Ectodermal cell (in vitro differentiated cells): ENCODE data around the gene INPP4B.
"Not testable (repeated sequence)": the region's sequence is repeated elsewhere in the genome, so short reads cannot be mapped to it uniquely, and the experiment has no call there.

Source experiments
- H3K27ac ChIP-seq: 2 replicates; pipeline ENCODE4 v1.7.0; 2013; ENCODE audit warnings: mild to moderate bottlenecking, low read depth, low read length; ENCODE audit not compliant: insufficient read depth, poor library complexity, severe bottlenecking
- H3K27me3 ChIP-seq: 2 replicates; pipeline ENCODE4 v1.7.0; 2013; ENCODE audit warnings: mild to moderate bottlenecking, low read length; ENCODE audit not compliant: insufficient read depth, control insufficient read depth, poor library complexity, severe bottlenecking
- H3K36me3 ChIP-seq: one replicate; pipeline ENCODE4 v1.7.0; 2013; ENCODE audit warnings: low read length; ENCODE audit not compliant: control insufficient read depth, insufficient read depth
- H3K4me1 ChIP-seq: one replicate; pipeline ENCODE4 v1.7.0; 2013; ENCODE audit warnings: low read length; ENCODE audit not compliant: control insufficient read depth, insufficient read depth
- H3K4me3 ChIP-seq: 2 replicates; pipeline ENCODE4 v1.7.0; 2013; ENCODE audit warnings: low read depth, low read length, control low read depth; ENCODE audit not compliant: insufficient read depth
- H3K9me3 ChIP-seq: 2 replicates; pipeline ENCODE4 v1.7.0; 2013; ENCODE audit warnings: mild to moderate bottlenecking, low read length, moderate library complexity; ENCODE audit not compliant: control insufficient read depth
- WGBS, 2 experiments: methylation state at CpG; one replicate each; pipeline ENCODE4 v1.1.7; 2013; ENCODE audit warnings: missing lambda C conversion rate in 2 of 2; 5-methylcytosine and 5-hydroxymethylcytosine counted together

Gene INPP4B

DNA sequence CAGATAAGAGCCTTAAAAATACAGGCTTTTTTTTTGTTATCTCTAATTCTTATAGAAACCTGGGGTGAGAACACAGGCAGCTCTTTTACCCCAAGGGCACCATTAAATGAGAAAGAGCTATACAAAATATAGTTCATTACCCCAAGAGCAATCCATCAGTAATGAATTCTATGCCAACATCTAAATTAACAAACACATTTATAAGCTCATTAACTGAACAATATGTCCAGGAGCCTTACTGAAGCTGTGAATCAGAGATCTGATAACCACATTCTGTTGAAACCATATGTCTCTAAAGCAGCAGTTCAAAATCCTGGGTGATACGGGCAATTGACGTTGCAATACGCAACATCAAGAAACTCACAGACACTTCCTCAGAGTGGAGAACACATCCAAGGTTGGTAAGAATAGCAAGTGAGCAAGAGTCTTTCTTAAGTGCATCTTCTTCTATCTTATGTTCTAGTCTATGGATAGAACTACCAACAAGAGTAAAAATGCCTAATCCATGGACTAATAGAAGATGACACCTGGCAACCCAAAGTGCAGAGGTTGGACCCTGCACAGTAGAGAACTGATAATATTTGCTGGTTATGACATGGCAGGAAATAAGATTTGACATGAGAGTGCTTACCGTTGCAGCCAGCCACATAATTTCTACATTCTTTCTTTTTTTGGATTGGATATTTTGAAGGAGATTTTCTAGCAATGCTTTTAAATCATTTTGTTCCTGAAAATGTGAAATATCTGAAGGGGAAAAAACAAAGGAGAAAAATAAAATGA lies 760.4 kb downstream of the INPP4B start:
- no peak overlapping the region for H3K27ac ChIP-seq
- 98 to 100% methylated on average over 3 to 4 of the region's 4 CpGs for WGBS, 2 experiments
- no peaks in the 10 kb centered on the region for H3K27me3 ChIP-seq
- no peaks in the 10 kb centered on the region for H3K9me3 ChIP-seq
- H3K4me3 ChIP-seq, result no peak overlapping the region
- H3K4me1 ChIP-seq, result no peaks in the 10 kb centered on the region
- no peaks in the 10 kb centered on the region for H3K36me3 ChIP-seq

DNA sequence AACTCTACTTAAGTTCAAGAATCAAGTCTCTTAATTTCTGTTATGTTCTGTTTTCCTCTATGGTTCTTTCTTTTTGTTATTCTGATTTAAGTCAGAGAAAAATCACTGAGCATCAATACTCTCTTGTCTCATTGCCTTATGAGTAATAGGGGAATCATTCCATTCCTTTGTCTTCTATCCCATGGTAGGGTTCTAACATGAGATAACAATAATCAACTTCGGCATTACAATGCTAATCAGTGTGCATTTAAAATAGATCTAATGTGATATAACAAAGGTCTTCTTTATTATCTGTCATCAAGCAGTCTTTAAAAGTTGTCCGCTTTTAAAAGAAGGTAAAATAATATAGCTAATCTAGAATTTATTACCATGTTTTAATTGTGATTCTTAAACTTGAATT lies 762.8 kb downstream of the INPP4B start:
- no peak overlapping the region for H3K4me3 ChIP-seq
- H3K4me1 ChIP-seq, result no peaks in the 10 kb centered on the region
- no peaks in the 10 kb centered on the region for H3K36me3 ChIP-seq
- no peak overlapping the region for H3K27ac ChIP-seq
- no peaks in the 10 kb centered on the region for H3K9me3 ChIP-seq
- WGBS, 2 experiments, result no CpG with 5 or more reads among the region's 2 CpGs
- H3K27me3 ChIP-seq, result no peaks in the 10 kb centered on the region

DNA sequence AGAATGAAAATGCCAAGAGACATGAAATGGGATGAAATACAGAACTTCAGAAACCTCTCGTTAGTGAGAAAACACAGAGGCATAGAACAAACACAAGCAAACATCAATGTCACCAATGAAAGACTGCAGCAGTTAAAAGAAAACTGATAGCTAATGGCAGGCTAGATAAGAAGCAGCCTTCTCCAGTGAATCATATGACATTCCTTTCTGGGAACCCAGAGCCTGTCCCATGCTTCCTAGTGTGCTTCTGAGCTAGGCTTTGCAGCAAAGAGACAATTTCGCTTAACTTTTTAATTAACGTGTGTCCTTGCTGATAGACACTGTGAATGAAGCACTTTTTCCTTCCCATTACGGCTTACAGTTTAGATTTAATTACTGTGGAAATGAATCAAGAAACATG lies 765.1 kb downstream of the INPP4B start:
- H3K27me3 ChIP-seq, result no peaks in the 10 kb centered on the region
- WGBS, 2 experiments, result 82 to 89% methylated on average over 4 of the region's 4 CpGs

DNA sequence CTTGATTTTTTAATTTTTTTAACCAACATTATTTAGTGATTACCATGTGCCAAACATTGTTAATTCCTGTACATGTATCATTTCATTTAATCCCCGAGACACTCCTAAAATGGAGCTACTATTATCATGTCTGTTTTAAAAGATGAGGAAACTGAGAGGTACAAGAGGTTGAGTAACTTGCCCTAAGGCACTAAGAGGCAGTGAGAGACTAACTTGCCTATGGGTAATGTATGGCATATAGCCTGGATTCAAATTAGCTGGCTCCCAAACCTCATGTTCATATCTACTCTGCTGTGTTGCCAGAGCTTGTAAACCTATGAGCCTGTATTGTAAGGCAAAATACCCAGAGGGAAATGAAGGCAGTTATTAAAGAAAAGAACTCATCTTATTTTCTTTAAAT lies 766.1 kb downstream of the INPP4B start:
- Histone ChIP-seq H3K27ac (no peak overlapping the region), H3K9me3 (no peaks in the 10 kb centered on the region), H3K4me1 (no peaks in the 10 kb centered on the region), H3K27me3 (no peaks in the 10 kb centered on the region), H3K4me3 (no peak overlapping the region), H3K36me3 (no peaks in the 10 kb centered on the region)
- WGBS, 2 experiments, result 100% methylated on average over 1 of the region's 1 CpG; no CpG with 5 or more reads in 1 of the 2 experiments

More for the DNA sequence above, 765.1 kb downstream of the INPP4B start:
- Histone ChIP-seq H3K4me1 (no peaks in the 10 kb centered on the region), H3K9me3 (no peaks in the 10 kb centered on the region), H3K36me3 (no peaks in the 10 kb centered on the region), H3K27ac (no peak overlapping the region), H3K4me3 (no peak overlapping the region)

DNA sequence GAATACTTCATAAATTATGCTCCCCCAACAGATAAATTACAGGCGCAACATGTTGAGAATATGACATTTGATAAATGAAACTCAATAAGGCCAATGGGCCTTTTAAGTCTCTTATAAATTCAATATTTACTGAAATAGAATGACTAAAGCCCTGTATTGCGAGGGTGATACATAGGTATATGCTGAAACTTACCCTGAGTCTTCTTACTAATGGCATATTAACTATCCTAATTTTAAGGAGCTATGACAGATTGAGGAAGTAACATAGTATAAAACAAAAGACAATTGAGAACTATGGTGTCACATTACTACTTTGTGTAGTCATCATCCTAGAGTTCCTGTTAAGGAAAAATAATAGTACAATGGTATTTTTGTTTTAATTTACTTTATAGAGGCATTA lies 769.1 kb downstream of the INPP4B start:
- Histone ChIP-seq H3K36me3 (no peaks in the 10 kb centered on the region), H3K4me3 (no peak overlapping the region), H3K9me3 (no peaks in the 10 kb centered on the region), H3K4me1 (no peaks in the 10 kb centered on the region), H3K27me3 (no peaks in the 10 kb centered on the region), H3K27ac (no peak overlapping the region)
- WGBS, 2 experiments, result no CpG with 5 or more reads among the region's 2 CpGs

DNA sequence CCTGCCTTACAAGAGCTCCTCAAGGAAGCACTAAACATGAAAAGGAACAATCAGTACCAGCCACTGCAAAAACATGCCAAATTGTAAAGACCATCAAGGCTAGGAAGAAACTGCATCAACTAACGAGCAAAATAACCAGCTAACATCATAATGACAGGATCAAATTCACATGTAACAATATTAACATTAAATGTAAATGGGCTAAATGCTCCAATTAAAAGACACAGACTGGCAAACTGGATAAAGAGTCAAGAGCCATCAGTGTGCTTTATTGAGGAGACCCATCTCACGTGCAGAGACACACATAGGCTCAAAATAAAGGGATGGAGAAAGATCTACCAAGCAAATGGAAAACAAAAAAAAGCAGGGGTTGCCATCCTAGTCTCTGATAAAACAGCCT lies 777.8 kb downstream of the INPP4B start:
- H3K36me3 ChIP-seq, H3K27ac ChIP-seq, H3K9me3 ChIP-seq, H3K4me1 ChIP-seq, H3K4me3 ChIP-seq, H3K27me3 ChIP-seq: not testable (repeated sequence)
- 93 to 100% methylated on average over 1 of the region's 2 CpGs for WGBS, 2 experiments

DNA sequence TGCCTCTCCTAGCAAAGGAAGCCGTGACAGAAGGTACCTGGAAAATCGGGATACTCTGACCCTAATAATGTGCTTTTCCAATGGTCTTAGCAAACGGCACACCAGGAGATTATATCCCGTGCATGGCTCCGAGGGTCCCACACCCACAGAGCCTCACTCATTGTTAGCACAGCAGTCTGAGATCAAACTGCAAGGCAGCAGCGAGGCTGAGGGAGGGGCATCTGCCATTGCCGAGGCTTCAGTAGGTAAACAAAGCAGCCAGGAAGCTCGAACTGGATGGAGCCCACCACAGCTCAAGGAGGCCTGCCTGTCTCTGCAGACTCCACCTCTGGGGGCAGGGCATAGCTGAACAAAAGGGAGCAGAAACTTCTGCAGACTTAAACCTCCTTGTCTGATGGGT lies 779.5 kb downstream of the INPP4B start:
- 94 to 96% methylated on average over 8 of the region's 8 CpGs for WGBS, 2 experiments
- H3K4me1 ChIP-seq, H3K27ac ChIP-seq, H3K36me3 ChIP-seq, H3K4me3 ChIP-seq, H3K27me3 ChIP-seq, H3K9me3 ChIP-seq: not testable (repeated sequence)

DNA sequence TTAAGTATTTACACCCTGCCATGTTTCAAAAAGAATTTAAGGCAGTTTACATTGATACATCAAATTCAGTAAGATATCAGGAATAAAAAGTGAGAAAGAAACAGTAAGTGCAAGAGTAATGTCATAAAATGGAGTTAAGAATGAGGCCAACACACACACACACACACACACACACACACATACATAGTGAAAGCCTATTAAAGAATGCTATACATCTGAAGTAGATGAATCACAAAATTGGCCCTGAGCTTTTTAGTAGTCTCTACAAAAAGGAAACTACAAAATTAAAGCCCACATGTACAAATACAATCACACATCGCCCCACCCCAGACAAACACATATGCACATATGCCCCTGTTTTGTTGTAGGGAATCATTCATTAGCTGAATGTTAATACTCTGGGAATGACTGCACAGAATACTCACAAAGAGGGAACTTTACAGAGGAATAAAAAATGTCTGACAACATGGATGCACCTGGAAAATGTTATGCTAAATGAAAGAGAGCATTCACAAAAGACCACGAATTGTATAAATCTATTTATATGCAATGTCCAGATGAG lies 780.9 kb downstream of the INPP4B start:
- Histone ChIP-seq H3K4me1 (no peaks in the 10 kb centered on the region), H3K9me3 (no peaks in the 10 kb centered on the region), H3K4me3 (no peak overlapping the region), H3K36me3 (no peaks in the 10 kb centered on the region), H3K27me3 (no peaks in the 10 kb centered on the region), H3K27ac (no peak overlapping the region)
- 97 to 100% methylated on average over 1 of the region's 2 CpGs for WGBS, 2 experiments

DNA sequence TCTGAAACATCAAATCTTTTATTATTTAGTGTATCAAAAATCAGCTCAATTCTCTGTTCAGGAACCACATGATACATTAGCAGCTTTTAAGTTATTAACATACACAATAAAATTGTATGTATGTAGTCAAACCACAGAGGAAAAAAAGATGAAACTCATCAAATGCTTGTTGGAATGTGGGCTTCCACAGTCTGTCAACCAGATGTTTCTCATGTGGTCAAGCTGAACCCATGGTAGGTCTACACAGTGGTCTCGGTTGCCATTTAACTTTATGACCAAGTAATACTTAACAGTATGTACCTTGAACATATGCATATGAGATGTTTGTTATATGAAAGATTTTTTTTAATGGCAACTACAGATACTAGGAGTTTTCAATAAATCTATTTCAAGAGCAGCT lies 781.9 kb downstream of the INPP4B start:
- Histone ChIP-seq H3K36me3 (no peaks in the 10 kb centered on the region), H3K9me3 (no peaks in the 10 kb centered on the region), H3K27me3 (no peaks in the 10 kb centered on the region), H3K27ac (no peak overlapping the region), H3K4me3 (no peak overlapping the region), H3K4me1 (no peaks in the 10 kb centered on the region)
- whole genome bisulfite sequencing, 2 experiments, result 100% methylated on average over 1 of the region's 1 CpG; no CpG with 5 or more reads in 1 of the 2 experiments

DNA sequence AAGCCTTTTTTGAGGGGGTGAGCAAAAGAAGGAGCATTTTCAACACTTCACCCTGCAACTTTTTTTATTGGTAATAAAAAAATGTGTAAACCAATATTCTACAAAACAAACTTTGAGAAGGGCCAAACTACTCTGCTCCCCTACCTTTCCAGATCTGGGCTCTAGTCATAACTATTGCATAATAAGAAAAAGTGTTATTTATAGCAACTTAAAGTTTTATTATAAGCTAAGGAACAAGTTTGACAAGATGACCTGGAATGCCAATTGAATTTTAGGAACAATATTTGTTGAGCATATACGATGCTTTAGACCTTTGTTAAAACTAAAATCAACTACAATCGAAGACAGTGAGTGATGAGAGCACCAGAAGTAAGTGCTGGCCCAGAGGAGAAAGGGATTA lies 800.1 kb downstream of the INPP4B start:
- no peak overlapping the region for H3K4me3 ChIP-seq
- no peaks in the 10 kb centered on the region for H3K27me3 ChIP-seq
- no peaks in the 10 kb centered on the region for H3K36me3 ChIP-seq
- H3K27ac ChIP-seq, result no peak overlapping the region
- no peaks in the 10 kb centered on the region for H3K4me1 ChIP-seq
- WGBS, 2 experiments, result 94 to 97% methylated on average over 2 of the region's 2 CpGs
- no peaks in the 10 kb centered on the region for H3K9me3 ChIP-seq
